Measurements from ENCODE around the gene SERPINA3.

Gene SERPINA3

DNA sequence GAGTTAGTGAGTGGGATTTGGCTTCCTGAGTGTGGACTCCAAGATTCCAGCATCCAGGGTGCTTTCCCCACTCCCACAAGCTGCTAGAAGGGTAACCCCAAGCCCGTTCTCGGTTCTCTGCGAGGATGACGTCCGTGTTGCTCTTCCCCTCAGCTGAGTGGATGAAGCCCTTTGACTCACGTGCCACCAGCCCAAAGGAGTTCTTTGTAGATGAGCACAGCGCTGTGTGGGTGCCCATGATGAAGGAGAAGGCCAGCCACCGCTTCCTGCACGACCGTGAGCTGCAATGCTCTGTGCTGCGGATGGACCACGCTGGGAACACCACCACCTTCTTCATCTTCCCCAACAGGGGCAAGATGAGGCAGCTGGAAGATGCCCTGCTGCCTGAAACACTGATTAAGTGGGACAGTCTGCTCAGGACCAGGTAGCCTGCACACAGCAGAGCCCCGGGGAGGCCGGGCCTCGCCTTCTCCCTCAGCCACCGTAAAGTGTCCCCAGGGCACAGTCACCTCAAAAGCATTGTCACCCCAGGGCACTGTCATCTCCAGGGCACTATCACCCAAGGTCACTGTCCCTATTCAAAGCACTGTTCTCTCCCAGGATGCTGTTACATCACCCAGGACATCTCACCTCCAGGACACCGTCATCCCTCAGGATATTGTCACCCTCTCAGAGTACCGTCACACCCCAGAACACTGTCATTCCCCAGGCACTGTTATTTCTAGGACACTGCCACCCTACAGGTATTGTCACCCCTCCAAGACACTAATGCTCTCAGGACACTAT lies 31.3 kb downstream of the SERPINA3 start:
- no peak for TF ChIP-seq ZNF274 (IDR thresholded peaks at IDR 0.05; ENCODE audit: low read depth, low read length)
- no peak overlapping the region for H3K4me3 ChIP-seq (ENCODE audit: low read length)

DNA sequence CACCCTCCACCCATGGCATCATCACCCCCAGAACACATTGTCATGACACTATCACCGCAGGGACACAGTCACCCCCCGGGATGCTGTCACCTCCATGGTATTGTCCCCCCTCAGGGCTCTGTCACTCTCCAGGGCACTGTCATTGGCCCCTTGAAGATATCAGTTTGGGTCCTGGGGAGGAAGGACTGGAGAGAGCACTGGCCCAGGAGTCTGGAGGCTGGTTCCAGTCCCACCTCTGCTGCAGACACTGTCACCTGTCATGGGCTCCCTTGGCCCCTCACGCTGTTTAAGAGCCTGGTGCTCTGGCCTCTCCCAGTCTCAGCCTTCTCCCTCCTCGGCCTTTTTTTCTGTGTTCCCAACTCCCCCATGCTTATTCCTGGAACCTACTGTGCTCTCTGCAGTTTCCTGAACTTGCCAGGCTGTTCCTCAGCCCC lies 31.9 kb downstream of the SERPINA3 start:
- no peak overlapping the region for H3K4me3 ChIP-seq (ENCODE audit: low read length)
- no peak for TF ChIP-seq ZNF274 (IDR thresholded peaks at IDR 0.05; ENCODE audit: low read depth, low read length)

DNA sequence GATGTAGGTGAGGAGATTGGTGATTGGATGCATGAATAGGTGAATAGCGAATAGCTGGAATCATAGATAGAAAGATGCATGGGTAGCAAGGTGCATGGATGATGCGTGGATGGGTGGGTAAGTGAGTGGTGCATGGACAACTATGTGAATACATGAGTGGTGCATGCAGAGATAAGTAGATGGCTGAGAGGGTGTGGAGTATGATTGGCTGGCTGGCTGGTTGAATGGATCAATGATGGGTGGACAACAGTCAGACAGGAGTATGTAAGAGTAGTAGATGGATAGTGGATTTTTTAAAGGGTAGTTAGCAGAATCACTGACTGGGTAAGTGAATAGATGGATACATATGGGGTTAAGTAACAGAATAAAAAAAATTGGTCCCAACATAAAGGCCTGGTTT lies 33.9 kb downstream of the SERPINA3 start:
- no peak for TF ChIP-seq ZNF274 (IDR thresholded peaks at IDR 0.05; ENCODE audit: low read depth, low read length)

DNA sequence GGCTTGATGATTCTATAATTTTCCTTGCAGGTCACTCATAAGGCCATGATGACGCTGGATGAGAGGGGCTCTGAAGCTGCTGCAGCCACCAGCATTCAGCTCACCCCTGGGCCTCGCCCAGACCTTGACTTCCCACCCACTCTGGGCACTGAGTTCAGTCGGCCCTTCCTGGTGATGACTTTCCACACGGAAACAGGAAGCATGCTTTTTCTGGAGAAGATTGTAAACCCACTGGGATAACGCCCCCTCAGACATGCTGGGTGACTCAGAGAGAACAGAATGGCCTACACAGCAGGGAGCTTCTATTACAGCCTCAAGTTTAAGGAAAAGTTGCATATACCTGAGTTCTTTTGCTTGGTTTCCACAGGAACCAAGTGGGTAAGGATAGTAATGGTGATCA lies 34.3 kb downstream of the SERPINA3 start:
- no peak for TF ChIP-seq ZNF274 (IDR thresholded peaks at IDR 0.05; ENCODE audit: low read depth, low read length)
- no peak overlapping the region for H3K4me3 ChIP-seq (ENCODE audit: low read length)

More for the DNA sequence above, 33.9 kb downstream of the SERPINA3 start:
- H3K4me3 ChIP-seq (ENCODE audit: low read length), result no peak overlapping the region

DNA sequence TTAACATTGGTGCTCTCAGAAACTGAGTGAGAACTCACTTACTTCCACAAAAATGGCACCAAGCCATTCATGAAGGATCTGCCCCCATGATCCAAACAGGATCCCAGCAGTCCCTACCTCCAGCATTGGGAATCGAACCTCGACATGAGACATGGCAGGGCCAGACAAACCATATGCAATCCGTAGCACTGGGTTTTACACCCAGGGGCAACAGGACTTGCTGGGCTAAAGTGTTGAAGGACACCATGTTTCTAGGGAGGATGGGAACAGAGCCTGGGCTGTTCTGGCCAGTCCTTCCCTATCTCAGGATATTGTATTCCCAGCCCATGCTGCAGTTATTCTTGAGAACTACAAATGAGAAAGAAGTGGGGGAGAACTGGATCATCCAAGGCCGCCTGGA lies 36.6 kb downstream of the SERPINA3 start:
- TF ChIP-seq ZNF274 (IDR thresholded peaks at IDR 0.05; ENCODE audit: low read depth, low read length), result no peak
- no peak overlapping the region for H3K4me3 ChIP-seq (ENCODE audit: low read length)

DNA sequence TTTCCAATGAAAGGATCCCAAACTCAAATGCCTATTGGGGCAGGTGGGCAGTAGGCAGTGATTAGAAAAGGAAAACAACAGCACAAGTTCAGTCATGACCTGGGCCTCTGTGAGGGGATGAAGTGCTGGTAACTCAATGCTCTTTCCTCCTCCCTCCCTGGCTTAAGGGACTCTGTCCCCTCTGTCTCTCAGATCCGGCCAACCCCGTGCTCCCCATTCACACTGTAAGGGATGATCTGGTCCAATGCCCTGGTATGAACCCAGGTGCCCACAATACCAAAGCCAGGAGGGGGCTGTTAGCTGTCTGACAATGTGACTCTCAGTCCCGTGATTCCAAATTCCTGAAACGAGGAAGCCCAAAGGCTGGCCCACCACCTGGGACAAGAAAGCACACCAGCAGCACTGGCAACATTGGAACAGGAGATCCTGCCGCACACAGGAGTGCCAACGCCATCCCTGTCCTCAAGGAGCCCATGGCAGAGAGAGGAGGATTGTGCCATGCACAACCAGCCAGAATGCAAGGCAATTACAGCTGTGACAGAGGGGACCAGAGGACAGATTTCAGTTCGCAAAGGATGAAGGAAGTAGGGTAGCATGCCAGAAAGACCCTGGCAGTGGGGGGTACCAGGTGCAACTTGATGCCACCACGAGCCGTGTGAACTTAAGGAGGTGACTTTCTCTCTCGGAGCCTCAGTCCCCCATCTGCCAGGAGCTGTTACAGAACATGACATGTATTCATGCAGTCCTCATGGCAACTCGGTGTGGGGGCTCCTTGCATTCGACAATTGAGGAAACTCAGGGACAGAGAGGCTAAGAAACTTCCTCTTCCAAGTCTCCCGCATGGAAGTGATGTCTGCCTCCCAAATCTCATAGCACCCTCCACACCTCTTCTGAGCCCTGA lies 37.6 kb downstream of the SERPINA3 start:
- no peak for TF ChIP-seq ZNF274 (IDR thresholded peaks at IDR 0.05; ENCODE audit: low read depth, low read length)
- no peak overlapping the region for H3K4me3 ChIP-seq (ENCODE audit: low read length)

DNA sequence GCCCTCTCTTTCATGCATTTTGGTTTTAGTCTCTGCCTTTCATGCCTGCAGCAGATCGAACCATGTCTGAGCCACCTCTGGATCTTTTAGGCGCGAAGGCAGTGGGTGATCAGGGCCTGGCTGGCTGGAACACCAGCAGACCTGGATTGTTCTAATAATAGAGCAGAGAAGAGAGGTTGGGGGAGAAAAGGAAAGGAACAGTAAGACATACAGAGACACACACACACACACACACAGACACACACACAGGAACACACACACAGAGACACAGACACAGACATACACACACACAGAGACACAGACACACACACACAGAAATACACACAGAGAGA lies 38.2 kb downstream of the SERPINA3 start:
- H3K4me3 ChIP-seq (ENCODE audit: low read length), result no peak overlapping the region
- no peak for TF ChIP-seq ZNF274 (IDR thresholded peaks at IDR 0.05; ENCODE audit: low read depth, low read length)

DNA sequence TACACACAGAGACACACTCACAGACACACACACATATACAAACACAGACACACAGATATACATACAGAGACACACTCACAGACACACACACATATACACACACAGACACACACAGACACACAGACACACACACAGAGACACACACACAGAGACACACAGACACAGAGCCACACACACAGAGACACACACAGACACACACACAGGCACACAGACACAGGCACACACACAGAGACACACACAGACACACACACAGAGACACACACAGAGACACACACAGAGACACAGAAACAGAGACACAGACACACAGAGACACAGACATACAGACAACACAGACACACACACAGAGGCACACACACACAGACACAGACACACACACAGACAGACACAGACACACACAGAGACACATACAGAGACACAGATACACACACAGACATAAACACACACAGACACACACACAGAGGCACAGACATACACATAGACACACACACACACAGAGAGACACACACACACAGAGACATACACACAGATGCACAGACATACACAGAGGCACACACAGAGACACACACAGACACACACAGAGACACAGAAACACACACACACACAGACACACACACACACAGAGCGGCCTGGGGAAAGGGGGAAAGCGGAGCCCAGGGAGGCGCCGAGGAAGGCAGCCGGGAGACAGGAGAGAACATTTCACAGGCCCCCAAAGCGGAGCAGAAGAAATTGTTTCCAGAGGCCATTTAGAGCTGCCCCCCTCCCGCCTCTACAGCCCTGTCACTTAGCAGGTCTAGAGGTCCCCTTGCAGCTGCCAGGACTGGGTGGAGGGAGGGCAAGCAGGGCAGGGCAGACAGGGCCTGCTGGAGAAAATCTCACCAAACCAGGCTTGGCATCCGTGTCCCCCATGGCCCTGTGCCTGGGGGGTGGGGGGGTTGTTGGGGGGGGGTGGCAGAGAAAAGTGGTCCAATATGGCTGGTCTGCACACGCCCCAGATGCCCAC lies 38.9 kb downstream of the SERPINA3 start:
- no peak overlapping the region for H3K4me3 ChIP-seq (ENCODE audit: low read length)
- TF ChIP-seq ZNF274 (IDR thresholded peaks at IDR 0.05; ENCODE audit: low read depth, low read length), result no peak

DNA sequence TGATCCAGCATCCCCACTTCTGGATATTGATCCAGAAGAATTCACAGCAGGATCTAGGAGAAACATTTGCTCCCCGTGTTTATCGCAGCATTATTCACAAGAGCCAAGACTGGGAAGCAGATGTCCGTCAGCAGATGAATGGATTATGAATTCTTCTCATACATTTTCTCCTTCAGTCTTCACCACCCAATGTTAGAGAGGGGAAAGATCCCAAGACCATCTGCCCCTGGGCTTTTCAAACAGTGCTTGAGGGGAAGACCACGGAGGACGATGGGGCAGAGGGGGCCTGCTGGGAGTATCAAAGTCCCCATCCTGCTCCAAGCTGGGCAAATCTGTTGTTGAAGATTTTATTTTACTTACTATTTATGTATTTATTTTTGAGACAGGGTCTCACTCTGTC lies 41.1 kb downstream of the SERPINA3 start:
- no peak for TF ChIP-seq ZNF274 (IDR thresholded peaks at IDR 0.05; ENCODE audit: low read depth, low read length)
- H3K4me3 ChIP-seq (ENCODE audit: low read length), result no peak overlapping the region

DNA sequence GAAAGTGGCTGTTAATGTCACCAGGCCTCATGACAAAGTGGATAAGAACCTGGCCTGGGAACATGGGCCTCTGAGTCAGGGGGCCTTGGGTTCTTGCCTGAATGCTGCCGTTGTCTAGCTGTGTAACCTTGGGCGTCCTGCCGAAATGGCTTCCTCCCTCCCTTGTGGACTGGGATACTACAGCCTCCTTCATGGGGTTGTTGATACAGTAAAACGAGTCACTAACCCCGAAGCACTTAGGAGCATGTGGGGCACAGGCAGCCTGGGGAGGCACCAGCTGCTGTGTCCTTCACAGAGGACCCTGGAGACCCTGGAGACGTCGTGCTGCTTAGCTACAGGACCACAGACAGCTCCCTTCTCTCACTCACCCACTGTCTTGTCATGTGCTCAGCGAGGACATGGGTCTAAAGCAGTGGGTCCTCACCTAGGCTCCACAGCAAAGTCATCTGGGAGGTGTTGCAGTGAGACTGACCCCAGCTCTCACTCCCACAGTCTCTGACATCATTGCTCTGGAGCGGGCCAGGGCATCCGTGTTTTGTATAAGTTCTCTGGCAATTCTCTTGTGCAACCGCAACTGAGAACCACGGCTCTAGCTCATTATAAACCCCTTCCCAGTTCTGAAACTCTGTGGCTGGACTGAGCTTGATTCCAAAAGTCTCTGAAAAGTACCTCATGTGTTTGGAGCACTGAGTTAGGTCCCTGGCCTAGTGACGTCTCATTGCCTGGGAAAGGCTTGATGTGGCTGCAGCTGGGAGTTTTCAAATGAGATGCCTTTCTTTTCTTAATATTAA lies 42.1 kb downstream of the SERPINA3 start:
- no peak for TF ChIP-seq ZNF274 (IDR thresholded peaks at IDR 0.05; ENCODE audit: low read depth, low read length)
- H3K4me3 ChIP-seq (ENCODE audit: low read length), result no peak overlapping the region

DNA sequence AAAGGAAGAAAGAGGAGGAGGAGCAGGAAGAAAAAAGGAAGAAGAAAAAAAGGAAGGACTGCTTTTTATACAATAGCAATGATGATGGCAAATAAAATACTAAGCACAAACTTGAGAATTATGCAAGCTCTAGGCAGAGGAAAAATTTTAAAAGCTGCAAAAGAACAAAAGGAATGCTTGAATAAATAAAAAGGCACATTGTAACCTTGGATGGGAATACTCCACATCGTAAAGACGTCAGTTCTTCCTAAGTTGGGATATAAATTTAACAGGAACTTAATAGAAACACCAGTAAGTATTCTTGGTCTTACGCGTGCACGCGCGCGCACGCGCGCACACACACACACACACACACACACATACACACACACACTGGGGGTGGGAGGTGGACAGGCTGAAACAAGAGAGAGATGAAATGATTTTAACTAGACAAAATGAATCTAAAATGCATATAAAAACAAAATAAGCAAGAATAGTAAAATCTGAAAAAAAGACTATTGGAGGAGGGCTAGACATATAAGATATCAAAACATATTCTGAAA lies 43.0 kb downstream of the SERPINA3 start:
- no peak for TF ChIP-seq ZNF274 (IDR thresholded peaks at IDR 0.05; ENCODE audit: low read depth, low read length)

DNA sequence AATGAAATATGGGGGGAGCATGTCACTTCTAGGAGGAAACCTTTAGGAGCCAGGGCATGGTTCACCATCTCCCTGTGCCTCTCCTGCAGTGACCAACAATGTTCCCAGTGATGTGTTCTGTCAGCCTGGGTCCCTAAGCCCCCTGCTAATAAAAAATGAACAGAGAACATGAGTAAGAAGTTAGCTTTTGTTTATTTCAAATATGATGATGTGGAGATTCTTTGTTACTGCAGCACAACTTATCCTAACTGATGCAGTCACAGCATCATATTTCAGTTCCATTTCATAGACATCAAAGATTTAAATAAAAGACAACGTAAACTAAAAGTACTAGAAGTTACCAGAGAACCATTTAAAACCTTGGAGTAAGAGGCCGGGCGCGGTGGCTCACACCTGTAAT lies 43.9 kb downstream of the SERPINA3 start:
- H3K4me3 ChIP-seq (ENCODE audit: low read length), result no peak overlapping the region
- TF ChIP-seq ZNF274 (IDR thresholded peaks at IDR 0.05; ENCODE audit: low read depth, low read length), result no peak

More for the DNA sequence above, 43.0 kb downstream of the SERPINA3 start:
- H3K4me3 ChIP-seq (ENCODE audit: low read length), result no peak overlapping the region

DNA sequence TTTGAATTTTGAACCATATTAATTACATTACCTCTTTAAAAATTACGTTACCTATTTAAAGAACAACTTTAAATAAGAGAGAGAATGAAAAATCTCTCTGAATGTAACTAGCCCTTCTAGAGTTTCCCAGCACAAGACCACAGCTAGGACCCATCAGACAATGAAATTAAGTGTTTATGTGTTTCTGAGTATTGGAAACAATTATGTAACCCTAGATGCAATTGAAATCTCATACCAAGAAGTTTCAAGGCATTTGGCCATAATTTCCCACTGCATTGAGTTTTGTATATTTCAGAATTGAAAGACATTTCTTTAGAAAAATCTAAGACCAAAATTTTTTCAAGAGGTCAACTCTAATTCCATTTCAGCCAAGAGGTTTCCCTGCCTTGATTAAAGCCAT lies 47.1 kb downstream of the SERPINA3 start:
- no peak for TF ChIP-seq ZNF274 (IDR thresholded peaks at IDR 0.05; ENCODE audit: low read depth, low read length)
- H3K4me3 ChIP-seq (ENCODE audit: low read length), result no peak overlapping the region

Measured in GM08714 (cell line).